HEK293 (cell line): ENCODE results near the gene SLC9C2.

Source experiments
- CTCF ChIA-PET: fragments of 350-600 bp; formaldehyde crosslinking; extraction: SDS; loops from one replicate; lab custom pipeline; 2021; ENCODE audit warnings: antibody characterized with exemption; lab: Yijun Ruan, JAX
- POLR2A ChIA-PET: fragments of 300-600 bp; formaldehyde crosslinking; extraction: SDS; loops from one replicate; lab custom pipeline; 2020; ENCODE audit warnings: antibody characterized with exemption, inconsistent platforms; lab: Yijun Ruan, JAX
- H3K27ac ChIP-seq: fragments of 200-500 bp; sonication (Bioruptor generic); 2 replicates; pipeline ENCODE4 v1.5.1; 2014; ENCODE audit warnings: low read depth, low read length, control low read depth, inconsistent platforms; ENCODE audit errors: extremely low read depth
- H3K36me3 ChIP-seq, 2 experiments: fragments of 200-500 bp in 1 of 2; sonication (Bioruptor generic) in 1 of 2; 1 replicate in 1 of 2; 2 replicates in 1 of 2; pipeline ENCODE4 v1.5.1; 2014 to 2017; ENCODE audit warnings: inconsistent platforms in 2 of 2, low read length in 2 of 2; ENCODE audit not compliant: control insufficient read depth in 2 of 2, insufficient read depth in 1 of 2
- H3K4me1 ChIP-seq: fragments of 200-500 bp; sonication (Bioruptor generic); 2 replicates; pipeline ENCODE4 v1.5.1; 2014; ENCODE audit warnings: mild to moderate bottlenecking, low read length, inconsistent platforms; ENCODE audit not compliant: control insufficient read depth, insufficient read depth
- H3K4me3 ChIP-seq: 2 replicates; pipeline ENCODE4 v1.5.1; 2011; ENCODE audit warnings: low read depth, mild to moderate bottlenecking, control low read depth, low read length, moderate library complexity
- H3K9me3 ChIP-seq: fragments of 200-500 bp; sonication (Bioruptor generic); 2 replicates; pipeline ENCODE4 v1.5.1; 2014; ENCODE audit warnings: low read depth, low read length, inconsistent platforms; ENCODE audit not compliant: control insufficient read depth, insufficient read depth
- EGR2 ChIP-seq: fragments of 450-650 bp; formaldehyde crosslinking; IDR thresholded peaks from 2 replicates; pipeline ENCODE4 v1.5.1; 2016; ENCODE audit warnings: low read depth, missing biosample characterization, missing genetic modification characterization
- FEZF1 ChIP-seq: fragments of 450-650 bp; formaldehyde crosslinking; IDR thresholded peaks from 2 replicates; pipeline ENCODE4 v1.5.1; 2016; ENCODE audit warnings: missing biosample characterization, missing genetic modification characterization
- GLIS2 ChIP-seq: fragments of 450-650 bp; formaldehyde crosslinking; IDR thresholded peaks from 2 replicates; pipeline ENCODE4 v1.5.1; 2016; ENCODE audit warnings: missing biosample characterization, missing genetic modification characterization
- OVOL3 ChIP-seq: fragments of 450-650 bp; formaldehyde crosslinking; IDR thresholded peaks from 2 replicates; pipeline ENCODE4 v1.5.1; 2016; ENCODE audit warnings: missing biosample characterization, missing genetic modification characterization
- TRIM28 ChIP-seq: IDR thresholded peaks from 2 replicates; pipeline ENCODE4 v1.6.1; 2011; ENCODE audit warnings: low read length, control low read depth, borderline replicate concordance
- YY2 ChIP-seq: fragments of 450-650 bp; formaldehyde crosslinking; IDR thresholded peaks from 2 replicates; pipeline ENCODE4 v1.5.1; 2016; ENCODE audit warnings: missing biosample characterization, missing genetic modification characterization
- ZBTB21 ChIP-seq: fragments of 450-650 bp; formaldehyde crosslinking; IDR thresholded peaks from 2 replicates; pipeline ENCODE4 v1.5.1; 2017; ENCODE audit warnings: missing biosample characterization, missing genetic modification characterization
- ZIC2 ChIP-seq: fragments of 450-650 bp; formaldehyde crosslinking; IDR thresholded peaks from 2 replicates; pipeline ENCODE4 v1.5.1; 2016; ENCODE audit warnings: missing biosample characterization, missing genetic modification characterization
- ZNF157 ChIP-seq: fragments of 450-650 bp; formaldehyde crosslinking; IDR thresholded peaks from 2 replicates; pipeline ENCODE4 v1.5.1; 2016; ENCODE audit warnings: missing biosample characterization, missing genetic modification characterization
- ZNF366 ChIP-seq: fragments of 450-650 bp; formaldehyde crosslinking; conservative IDR thresholded peaks from 2 replicates; pipeline ENCODE4 v1.5.1; 2016; ENCODE audit warnings: missing biosample characterization, missing genetic modification characterization
- ZNF600 ChIP-seq: fragments of 450-650 bp; formaldehyde crosslinking; IDR thresholded peaks from 2 replicates; pipeline ENCODE4 v1.5.1; 2016; ENCODE audit warnings: missing biosample characterization, missing genetic modification characterization
- ZNF629 ChIP-seq: fragments of 450-650 bp; formaldehyde crosslinking; IDR thresholded peaks from 2 replicates; pipeline ENCODE4 v1.5.1; 2017; ENCODE audit warnings: missing biosample characterization, missing genetic modification characterization
- ZNF660 ChIP-seq: fragments of 450-650 bp; IDR thresholded peaks from 2 replicates; pipeline ENCODE4 v1.5.1; 2018; ENCODE audit warnings: missing biosample characterization, mild to moderate bottlenecking, missing genetic modification characterization
- ZNF664 ChIP-seq: fragments of 450-650 bp; formaldehyde crosslinking; IDR thresholded peaks from 2 replicates; pipeline ENCODE4 v1.5.1; 2016; ENCODE audit warnings: missing biosample characterization, missing genetic modification characterization
- ZNF768 ChIP-seq: fragments of 450-650 bp; formaldehyde crosslinking; IDR thresholded peaks from 2 replicates; pipeline ENCODE4 v1.5.1; 2018; ENCODE audit warnings: missing biosample characterization, mild to moderate bottlenecking, missing genetic modification characterization
- ZNF791 ChIP-seq: fragments of 450-650 bp; formaldehyde crosslinking; IDR thresholded peaks from 2 replicates; pipeline ENCODE4 v1.5.1; 2016; ENCODE audit warnings: missing biosample characterization, missing genetic modification characterization
- ZNF792 ChIP-seq: fragments of 450-650 bp; formaldehyde crosslinking; IDR thresholded peaks from 2 replicates; pipeline ENCODE4 v1.5.1; 2016; ENCODE audit warnings: missing biosample characterization, missing genetic modification characterization
- ZNF843 ChIP-seq: fragments of 450-650 bp; formaldehyde crosslinking; IDR thresholded peaks from 2 replicates; pipeline ENCODE4 v1.5.1; 2016; ENCODE audit warnings: missing biosample characterization, missing genetic modification characterization
- ZSCAN16 ChIP-seq: fragments of 450-650 bp; formaldehyde crosslinking; IDR thresholded peaks from 2 replicates; pipeline ENCODE4 v1.5.1; 2016; ENCODE audit warnings: missing biosample characterization, missing genetic modification characterization
- ZXDB ChIP-seq: fragments of 450-650 bp; formaldehyde crosslinking; IDR thresholded peaks from 2 replicates; pipeline ENCODE4 v1.5.1; 2016; ENCODE audit warnings: missing biosample characterization, missing genetic modification characterization
- TF ChIP-seq, protein P1 (sequence below): fragments of 450-650 bp; formaldehyde crosslinking; IDR thresholded peaks from 2 replicates; pipeline ENCODE4 v1.5.1; 2016; ENCODE audit warnings: missing biosample characterization, missing genetic modification characterization
- TF ChIP-seq, protein P2 (sequence below): fragments of 450-650 bp; IDR thresholded peaks from 2 replicates; pipeline ENCODE4 v1.5.1; 2018; ENCODE audit warnings: missing biosample characterization, missing genetic modification characterization
- TF ChIP-seq, protein P3 (sequence below): fragments of 450-650 bp; formaldehyde crosslinking; IDR thresholded peaks from 2 replicates; pipeline ENCODE4 v1.5.1; 2016; ENCODE audit warnings: missing biosample characterization, missing genetic modification characterization
- TF ChIP-seq, protein P4 (sequence below): fragments of 450-650 bp; formaldehyde crosslinking; IDR thresholded peaks from 2 replicates; pipeline ENCODE4 v1.5.1; 2016; ENCODE audit warnings: missing biosample characterization, missing genetic modification characterization

The SLC9C2 gene

DNA sequence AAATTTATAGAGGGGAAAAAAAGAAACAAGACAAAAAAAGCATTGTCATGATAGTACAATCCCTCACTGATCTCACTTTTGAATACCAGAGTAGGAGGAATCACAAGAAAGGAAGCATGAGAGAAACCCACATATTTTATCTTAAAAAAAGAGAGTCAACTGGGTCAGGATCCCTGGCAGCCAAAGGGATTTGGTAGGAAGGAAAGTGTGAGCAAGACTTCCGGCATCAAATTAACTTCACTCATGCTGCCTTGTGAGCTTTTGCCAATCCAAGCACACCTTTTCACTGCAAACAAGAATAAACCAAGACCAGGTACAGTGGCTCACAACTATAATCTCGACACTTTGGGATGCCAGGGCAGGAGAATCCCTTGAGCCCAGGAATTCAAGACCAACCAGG is 53.1 kb downstream of the SLC9C2 start:
- Histone ChIP-seq H3K4me3 (no peak overlapping the region), H3K9me3 (no peaks in the 10 kb centered on the region), H3K4me1 (no peaks in the 10 kb centered on the region), H3K27ac (no peak overlapping the region), H3K36me3 (no peaks in the 10 kb centered on the region)
- CTCF ChIA-PET = interaction anchor here (0.5 kb wide), 1 partner anchor 1144 kb away, joined by 4 read pairs; no protein-coding TSS in a partner anchor
- TF ChIP-seq, protein P1, sequence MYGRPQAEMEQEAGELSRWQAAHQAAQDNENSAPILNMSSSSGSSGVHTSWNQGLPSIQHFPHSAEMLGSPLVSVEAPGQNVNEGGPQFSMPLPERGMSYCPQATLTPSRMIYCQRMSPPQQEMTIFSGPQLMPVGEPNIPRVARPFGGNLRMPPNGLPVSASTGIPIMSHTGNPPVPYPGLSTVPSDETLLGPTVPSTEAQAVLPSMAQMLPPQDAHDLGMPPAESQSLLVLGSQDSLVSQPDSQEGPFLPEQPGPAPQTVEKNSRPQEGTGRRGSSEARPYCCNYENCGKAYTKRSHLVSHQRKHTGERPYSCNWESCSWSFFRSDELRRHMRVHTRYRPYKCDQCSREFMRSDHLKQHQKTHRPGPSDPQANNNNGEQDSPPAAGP = no peak
- POLR2A ChIA-PET = no interaction called here

DNA sequence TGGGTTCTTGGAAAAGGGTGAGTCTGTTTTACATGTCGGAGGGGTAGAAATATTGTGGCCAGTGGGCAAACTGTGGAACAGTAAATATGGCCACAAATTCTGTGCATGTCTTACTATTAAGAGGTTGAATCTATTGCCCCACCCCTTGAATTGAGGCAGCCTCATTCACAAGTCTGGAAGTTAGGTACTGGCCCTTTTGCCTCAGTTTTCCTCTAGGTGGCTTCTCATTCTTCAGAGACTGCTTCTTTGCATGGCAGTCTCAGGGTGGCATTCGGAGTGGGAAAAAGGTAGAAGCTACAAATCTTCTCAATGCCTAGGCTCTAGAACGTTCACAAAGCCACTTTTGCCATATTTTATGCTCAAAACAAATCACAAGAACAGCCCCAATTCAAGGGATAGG is 57.2 kb downstream of the SLC9C2 start:
- ChIA-PET POLR2A (no interaction called here), CTCF (no interaction called here)
- Histone ChIP-seq H3K4me1 (no peaks in the 10 kb centered on the region), H3K4me3 (no peak overlapping the region), H3K27ac (no peak overlapping the region), H3K36me3 (no peaks in the 10 kb centered on the region), H3K9me3 (no peaks in the 10 kb centered on the region)
- no peak for TF ChIP-seq ZNF791 (tag by site-specific recombination)
- TF ChIP-seq YY2 (tag by site-specific recombination) = no peak
- no peak for TF ChIP-seq ZBTB21 (tag by site-specific recombination)
- no peak for TF ChIP-seq ZNF157 (tag by site-specific recombination)
- no peak for TF ChIP-seq EGR2 (tag by site-specific recombination)
- TF ChIP-seq ZNF768 = no peak
- TF ChIP-seq, protein P2, sequence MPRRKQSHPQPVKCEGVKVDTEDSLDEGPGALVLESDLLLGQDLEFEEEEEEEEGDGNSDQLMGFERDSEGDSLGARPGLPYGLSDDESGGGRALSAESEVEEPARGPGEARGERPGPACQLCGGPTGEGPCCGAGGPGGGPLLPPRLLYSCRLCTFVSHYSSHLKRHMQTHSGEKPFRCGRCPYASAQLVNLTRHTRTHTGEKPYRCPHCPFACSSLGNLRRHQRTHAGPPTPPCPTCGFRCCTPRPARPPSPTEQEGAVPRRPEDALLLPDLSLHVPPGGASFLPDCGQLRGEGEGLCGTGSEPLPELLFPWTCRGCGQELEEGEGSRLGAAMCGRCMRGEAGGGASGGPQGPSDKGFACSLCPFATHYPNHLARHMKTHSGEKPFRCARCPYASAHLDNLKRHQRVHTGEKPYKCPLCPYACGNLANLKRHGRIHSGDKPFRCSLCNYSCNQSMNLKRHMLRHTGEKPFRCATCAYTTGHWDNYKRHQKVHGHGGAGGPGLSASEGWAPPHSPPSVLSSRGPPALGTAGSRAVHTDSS = no peak

DNA sequence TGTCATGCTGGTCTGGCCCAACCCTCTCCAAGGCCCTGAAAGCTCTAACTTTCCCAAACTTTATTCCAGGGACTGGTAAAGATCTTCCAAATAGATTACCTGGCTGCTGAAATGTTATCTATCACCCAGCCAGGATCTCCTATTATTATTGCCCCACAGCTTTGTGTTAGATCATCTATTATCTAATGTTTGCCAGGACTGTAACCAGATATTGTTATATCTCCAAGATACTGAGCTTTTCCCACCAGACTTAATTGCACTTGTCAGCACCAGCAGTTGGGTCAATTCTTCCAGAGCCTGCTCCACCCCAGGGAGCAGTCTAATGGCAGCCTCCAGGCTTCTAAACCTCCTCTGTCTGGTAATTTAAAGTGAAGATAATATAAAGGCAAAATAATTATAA is 66.6 kb downstream of the SLC9C2 start:
- H3K4me3 ChIP-seq = no peak overlapping the region
- ChIA-PET POLR2A (no interaction called here), CTCF (interaction anchor here (0.5 to 3.3 kb wide), 2 partner anchors 106 to 196 kb away, joined by 5 to 10 read pairs; no protein-coding TSS in a partner anchor)
- H3K9me3 ChIP-seq = no peaks in the 10 kb centered on the region
- H3K4me1 ChIP-seq = no peaks in the 10 kb centered on the region
- no peaks in the 10 kb centered on the region for H3K36me3 ChIP-seq
- TF ChIP-seq ZNF600 (tag by site-specific recombination) (peak; percentile 45; the same call in 1 of the 2 replicates), FEZF1 (tag by site-specific recombination) (peak; percentile 68), ZNF792 (no peak), ZNF660 (tag by site-specific recombination) (0 out of 2 replicates have a peak, but pooled peaks have one; percentile 44), ZSCAN16 (no peak), GLIS2 (tag by site-specific recombination) (peak; percentile 38; the same call in 1 of the 2 replicates), OVOL3 (no peak), TRIM28 (0 out of 2 replicates have a peak, but pooled peaks have one; percentile 12), ZNF629 (0 out of 2 replicates have a peak, but pooled peaks have one; percentile 23), ZIC2 (tag by site-specific recombination) (peak; percentile 41; the same call in 1 of the 2 replicates), ZNF664 (0 out of 2 replicates have a peak, but pooled peaks have one; percentile 22), ZNF843 (tag by site-specific recombination) (peak; percentile 91), ZNF366 (tag by site-specific recombination) (0 out of 2 replicates have a peak, but pooled peaks have one; percentile 23), ZXDB (peak; percentile 46; the same call in 1 of the 2 replicates)
- TF ChIP-seq, protein P3, sequence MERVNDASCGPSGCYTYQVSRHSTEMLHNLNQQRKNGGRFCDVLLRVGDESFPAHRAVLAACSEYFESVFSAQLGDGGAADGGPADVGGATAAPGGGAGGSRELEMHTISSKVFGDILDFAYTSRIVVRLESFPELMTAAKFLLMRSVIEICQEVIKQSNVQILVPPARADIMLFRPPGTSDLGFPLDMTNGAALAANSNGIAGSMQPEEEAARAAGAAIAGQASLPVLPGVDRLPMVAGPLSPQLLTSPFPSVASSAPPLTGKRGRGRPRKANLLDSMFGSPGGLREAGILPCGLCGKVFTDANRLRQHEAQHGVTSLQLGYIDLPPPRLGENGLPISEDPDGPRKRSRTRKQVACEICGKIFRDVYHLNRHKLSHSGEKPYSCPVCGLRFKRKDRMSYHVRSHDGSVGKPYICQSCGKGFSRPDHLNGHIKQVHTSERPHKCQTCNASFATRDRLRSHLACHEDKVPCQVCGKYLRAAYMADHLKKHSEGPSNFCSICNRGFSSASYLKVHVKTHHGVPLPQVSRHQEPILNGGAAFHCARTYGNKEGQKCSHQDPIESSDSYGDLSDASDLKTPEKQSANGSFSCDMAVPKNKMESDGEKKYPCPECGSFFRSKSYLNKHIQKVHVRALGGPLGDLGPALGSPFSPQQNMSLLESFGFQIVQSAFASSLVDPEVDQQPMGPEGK = no peak
- TF ChIP-seq, protein P4, sequence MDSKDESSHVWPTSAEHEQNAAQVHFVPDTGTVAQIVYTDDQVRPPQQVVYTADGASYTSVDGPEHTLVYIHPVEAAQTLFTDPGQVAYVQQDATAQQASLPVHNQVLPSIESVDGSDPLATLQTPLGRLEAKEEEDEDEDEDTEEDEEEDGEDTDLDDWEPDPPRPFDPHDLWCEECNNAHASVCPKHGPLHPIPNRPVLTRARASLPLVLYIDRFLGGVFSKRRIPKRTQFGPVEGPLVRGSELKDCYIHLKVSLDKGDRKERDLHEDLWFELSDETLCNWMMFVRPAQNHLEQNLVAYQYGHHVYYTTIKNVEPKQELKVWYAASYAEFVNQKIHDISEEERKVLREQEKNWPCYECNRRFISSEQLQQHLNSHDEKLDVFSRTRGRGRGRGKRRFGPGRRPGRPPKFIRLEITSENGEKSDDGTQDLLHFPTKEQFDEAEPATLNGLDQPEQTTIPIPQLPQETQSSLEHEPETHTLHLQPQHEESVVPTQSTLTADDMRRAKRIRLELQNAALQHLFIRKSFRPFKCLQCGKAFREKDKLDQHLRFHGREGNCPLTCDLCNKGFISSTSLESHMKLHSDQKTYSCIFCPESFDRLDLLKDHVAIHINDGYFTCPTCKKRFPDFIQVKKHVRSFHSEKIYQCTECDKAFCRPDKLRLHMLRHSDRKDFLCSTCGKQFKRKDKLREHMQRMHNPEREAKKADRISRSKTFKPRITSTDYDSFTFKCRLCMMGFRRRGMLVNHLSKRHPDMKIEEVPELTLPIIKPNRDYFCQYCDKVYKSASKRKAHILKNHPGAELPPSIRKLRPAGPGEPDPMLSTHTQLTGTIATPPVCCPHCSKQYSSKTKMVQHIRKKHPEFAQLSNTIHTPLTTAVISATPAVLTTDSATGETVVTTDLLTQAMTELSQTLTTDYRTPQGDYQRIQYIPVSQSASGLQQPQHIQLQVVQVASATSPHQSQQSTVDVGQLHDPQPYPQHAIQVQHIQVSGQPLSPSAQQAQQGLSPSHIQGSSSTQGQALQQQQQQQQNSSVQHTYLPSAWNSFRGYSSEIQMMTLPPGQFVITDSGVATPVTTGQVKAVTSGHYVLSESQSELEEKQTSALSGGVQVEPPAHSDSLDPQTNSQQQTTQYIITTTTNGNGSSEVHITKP = peak; percentile 65
- H3K27ac ChIP-seq = no peak overlapping the region
